Cerebellar nuclear complex (tissue), 1 donor: ENCODE data around the gene STAT4.

ENCODE experiments used
- DNase-seq, 2 experiments: peaks; one replicate each; lab custom pipeline; 2025; lab: John Stamatoyannopoulos, UW

STAT4 gene

DNA sequence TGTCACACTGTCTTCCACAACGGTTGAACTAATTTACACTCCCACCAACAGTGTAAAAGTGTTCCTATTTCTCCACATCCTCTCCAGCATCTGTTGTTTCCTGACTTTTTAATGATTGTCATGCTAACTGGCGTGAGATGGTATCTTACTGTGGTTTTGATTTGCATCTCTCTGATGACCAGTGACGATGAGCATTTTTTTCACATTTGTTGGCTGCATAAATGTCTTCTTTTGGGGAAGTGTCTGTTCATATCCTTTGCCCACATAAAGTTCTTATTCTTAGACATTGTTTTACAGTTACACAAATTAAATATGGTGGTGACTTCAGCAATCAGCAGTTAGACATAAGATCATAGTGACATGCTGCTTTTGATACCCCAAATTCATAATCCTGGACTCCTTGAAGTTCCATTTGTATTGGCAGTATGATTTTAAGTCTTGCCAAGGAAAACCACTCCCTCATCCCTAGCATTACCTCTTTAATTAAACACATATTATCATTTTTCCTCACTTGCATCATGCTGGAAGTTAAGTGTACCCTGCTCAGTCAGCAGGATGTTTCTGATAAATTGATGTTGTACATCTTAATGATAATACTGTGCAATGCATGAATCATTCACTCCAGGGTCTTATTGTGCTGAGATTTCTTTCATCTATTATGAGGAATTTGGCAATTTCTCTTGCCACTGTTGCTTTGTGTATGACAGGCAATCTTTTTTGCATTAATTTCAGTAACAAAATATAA is 69.2 kb downstream of the STAT4 start:
- no peak for DNase-seq

DNA sequence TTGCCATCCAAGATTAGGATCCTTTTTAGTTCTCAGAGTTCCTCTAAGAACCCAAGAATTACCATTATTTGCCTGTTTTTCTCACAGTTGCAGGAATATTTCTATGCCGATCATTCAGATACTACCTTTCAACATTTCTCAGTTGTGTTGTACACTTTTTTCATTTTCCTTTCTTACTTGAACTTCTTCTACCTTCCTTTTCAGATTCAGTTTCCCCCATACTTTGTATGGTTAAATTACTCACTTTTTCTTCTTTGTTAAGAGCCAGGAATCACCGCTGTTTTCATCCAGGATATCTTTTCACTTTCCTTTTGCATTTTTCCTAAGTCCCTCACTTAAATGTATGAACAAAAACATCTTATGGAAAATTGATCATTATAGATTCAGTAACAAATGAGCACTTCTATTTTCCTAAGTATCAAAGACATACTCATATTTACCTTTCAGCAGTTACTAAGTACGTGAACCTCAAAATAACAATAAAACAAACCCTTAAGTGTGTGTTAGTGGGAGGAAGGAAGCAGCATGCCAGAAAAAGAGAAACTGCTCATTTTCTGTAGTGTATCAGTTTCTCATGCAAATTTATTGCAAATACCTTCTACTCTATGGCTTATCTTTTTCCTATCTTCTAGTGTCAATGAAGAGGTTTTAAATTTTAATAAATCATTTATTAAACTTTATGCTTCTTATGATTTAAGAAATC is 72.5 kb downstream of the STAT4 start:
- DNase-seq = no peak

DNA sequence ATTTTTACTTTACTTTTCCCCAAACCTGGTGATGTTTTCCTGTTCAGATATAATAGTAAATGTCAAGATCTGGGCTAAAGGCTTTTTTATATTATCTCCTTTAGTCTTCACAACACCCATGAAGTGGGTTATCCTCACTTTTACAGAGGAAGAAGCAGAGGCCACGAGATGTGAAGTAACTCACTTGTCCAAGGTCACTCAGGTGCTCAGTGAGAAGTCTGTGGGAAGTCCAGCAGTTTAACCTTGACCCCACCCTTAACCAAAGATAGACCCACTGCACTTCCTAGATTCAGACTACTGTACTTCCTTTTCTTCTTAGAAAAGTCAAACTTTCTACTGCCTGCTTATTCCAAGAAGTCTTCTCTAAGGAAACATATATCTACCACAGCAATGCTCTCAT is 80.5 kb downstream of the STAT4 start:
- DNase-seq = no peak

DNA sequence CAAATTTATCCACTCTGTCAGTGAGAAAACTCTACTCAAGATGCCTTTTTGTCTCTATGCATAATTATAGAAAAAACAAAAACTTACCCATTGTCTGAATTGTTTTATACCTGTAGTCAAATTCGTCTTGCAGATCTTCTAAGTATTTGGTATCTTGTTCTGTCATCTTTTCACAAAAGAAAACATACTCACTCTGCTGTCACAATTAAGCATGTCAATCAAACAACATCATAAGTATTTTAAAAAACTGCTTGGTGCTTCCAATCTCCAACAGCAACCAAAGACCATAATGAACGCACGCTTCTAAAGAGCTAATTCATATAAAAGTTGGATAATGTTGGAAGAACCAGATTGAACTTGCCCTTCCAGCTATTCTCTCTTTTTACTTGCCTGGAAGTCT is 81.2 kb downstream of the STAT4 start:
- DNase-seq = no peak

DNA sequence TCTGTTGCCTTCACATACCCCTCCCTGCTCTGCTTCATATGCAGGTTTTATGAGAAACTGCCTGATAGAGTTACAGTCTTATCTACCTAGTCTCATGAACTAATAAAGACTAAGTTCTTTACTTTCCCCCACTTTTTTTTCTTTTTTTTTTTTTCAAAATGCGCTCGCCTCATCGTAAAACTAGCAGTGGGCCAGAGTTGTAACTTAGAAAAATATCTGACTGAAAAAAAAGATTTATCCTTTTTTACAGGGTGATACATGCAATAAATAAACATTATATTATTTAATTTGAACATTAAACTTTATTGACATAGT is 83.9 kb downstream of the STAT4 start:
- DNase-seq = no peak

DNA sequence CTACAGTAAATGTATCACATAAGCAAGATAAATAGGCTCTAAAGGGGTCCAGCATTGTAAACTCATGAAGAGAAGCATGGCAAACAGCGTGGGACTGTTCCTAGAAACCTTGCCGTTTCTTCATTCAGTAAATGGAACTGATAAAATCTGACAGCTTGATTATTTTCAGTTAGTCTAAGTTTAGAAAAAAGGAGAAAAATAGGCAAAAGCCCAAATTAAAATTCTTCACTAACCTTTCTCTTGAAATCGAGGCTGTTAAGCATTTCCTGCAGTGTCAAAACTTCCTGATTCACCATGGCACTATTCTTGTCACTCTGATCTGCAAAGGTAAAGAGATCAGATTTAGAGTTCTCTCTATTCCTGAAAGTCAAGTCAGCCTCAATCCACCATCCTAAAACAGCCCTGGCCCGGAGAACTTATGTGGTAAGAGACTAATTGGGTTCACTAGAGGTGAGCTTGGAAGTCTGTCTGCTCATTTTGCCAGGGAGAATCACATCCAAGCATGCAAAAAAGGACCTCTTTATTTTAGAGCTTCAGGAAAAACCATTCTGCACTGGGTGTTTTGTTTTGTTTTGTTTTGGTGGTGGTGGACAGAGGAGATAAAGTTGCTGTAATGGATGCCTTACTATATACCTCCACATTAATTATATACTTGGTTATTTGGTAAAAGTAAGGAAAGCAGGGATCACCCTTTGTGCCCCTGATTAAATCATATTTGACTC is 84.4 kb downstream of the STAT4 start:
- no peak for DNase-seq

DNA sequence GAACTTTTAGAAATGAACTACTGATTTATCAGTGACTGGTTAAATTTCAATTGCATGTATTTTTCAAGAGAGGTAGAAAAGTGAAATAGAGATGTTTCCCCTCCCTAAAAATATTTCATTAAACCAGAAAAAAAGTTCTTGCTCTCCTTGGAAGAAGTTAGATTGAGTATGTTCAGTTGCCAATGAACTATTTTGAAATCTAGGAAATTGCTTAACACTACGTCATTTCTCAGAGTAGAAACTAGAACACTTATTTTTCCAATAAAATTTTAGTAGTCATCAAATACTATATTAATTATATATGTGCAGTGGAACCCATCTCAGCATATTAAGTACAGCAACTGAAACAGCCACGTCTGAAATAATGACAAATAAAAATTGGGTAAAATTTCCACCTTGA is 85.0 kb downstream of the STAT4 start:
- no peak for DNase-seq

DNA sequence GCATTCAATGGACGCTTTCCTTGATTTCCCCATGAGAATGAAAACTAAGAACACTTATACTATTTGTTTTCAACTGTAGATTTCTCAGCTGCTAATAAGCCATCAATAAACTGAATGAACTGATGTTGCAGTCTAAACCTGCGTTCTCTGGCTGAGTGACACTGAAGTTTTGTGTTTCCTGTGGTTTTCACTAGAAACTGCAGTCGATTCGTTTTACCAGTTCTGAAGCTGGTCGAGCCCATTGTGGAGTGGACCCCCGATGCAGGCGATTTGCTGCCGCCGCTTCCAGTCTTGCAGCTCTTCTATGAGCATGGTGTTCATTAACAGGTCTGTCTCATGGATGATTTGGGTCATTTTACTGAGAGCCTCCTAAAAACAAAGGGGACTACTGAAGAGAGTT is 86.2 kb downstream of the STAT4 start:
- DNase-seq = no peak

DNA sequence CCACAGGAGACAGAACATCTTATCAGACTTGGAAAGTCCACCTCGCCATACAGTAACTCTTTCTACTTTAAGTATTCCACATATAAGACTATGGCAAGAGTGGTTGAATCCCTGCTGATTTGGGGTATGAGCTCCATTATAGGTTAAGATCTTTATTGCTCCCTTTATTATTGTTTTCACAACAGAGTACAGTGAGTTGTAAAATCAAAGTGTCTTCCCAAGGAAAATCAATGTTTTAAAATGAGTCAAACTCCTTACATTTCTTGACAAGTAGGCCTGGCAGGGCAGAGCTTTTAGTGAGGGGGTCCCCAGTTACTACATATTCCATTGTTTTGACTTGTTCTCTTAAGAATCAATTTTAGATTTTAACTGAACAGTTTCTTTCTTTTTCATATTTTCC is 87.2 kb downstream of the STAT4 start:
- no peak for DNase-seq

DNA sequence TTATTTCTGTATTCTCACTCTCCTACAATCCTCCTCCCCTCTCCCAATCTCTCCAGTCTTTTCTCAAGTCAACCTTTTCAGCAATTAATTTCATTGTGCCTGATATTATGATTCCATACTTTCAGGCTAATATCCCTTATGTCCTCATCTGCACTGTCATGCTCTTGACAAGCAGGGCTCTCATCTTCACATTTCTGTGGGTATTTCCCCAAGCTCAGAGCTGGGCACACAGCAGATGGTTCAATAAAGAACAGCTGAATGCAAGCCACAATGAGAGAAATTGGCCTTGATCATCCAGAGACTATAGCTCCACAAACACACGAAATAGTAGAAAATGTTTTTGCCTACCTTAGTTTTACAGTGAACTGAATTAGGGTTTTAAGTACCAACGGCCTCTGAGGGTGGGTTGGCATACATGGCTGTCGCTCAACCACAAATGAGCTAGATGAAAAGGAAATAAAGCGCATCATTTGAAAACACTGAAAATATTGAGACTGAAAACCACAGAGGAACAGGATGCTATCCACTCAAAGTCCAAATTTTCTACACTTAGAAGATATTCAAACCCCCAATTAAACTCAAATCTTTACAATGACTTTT is 89.3 kb downstream of the STAT4 start:
- DNase-seq = no peak

DNA sequence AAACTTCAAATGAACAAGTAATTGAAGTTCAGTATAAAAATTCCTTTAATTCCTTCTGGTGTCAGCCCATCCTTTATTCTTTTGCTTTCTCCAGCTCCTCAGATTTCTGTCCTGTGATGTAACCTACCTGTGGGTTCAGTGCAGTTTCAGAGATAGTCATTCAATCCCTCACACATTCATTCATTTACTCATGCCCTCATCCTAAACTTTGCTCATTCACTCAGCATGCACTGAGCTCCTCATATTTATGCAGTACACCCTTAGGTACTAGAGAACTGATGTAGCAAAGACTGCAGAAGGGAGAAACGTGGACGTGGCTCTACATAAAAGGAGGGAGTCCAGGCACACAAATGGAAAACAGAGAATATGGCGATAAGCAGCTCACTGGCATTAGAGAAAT is 91.5 kb downstream of the STAT4 start:
- DNase-seq = no peak

DNA sequence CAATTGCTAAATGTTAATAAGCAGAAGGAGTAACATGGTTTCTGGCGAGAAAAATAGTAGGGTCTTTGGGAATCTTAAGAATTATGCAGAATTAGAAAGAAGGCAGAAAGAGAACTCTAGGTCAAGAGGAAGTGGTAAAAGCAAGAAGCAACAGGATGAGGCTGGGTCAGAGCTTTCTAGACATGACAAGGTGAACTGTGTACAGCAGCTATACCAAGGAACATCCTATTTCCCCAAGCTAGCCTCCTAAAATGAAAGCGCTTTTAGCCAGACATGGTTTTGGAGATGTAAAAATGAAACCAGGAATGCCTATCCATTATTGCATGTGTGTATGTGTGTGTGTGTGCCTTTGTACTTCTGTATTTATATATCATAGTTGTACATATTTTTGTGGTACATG is 94.6 kb downstream of the STAT4 start:
- no peak for DNase-seq

DNA sequence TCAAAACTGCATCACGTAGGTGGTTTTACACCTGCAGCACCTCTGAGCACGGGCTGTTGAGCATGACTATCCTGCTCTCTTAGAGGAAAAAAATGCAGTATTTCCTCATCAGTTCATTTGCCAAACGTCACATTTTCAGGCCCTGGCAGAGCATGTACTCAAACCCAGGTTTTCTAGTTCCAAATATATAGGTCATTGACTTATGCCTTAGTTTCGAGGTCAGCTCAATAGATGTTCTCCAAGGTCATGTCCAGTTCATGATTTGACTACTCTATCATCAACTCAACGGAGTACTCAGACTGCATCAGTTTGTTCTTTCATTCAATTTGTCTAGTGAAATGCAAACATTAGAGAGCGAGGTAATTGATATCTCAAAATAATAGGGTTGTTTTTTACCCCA is 97.5 kb downstream of the STAT4 start:
- no peak for DNase-seq

DNA sequence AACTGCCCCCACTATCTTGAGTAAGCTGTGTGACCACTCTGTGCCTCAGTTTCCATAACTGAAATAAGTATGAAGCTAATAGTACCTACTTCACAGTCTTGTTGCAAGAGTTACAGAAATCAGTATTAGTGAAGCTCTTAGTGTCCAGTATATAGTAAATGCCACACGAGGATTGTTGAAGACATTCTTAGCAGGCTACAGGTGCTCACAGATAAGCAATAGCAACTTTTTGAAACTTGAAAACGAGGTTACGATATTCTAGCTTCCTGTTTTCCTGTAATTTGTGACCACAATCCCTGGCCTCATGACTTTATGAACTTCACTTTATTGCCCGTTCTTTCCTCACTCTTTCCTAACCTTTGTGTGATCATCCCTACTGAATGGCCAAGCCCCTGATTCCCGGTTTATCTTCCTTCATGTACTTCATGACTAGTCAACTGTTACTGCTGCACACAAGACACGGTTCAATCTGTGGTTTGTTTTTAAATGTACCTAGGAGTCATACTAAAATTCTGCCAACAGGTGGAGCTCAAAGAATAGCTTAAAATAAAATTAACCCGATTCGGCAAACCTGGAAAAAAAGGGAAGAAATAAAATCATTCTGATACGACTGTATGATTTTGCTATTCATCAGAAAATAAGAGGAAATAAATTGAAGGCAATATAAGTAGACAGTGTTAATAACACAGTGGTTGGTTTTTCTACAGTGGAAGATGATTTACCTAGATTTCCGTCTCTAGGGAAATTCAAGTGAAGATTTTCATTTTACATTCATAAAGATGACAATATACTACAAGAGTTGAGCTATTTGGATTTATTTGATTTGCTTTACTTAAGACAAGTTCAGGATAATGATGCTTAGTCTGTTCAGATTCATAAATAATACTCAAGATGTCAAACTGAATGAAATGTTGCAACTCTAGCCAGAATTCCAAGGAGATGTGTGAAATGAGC is 98.7 kb downstream of the STAT4 start:
- no peak for DNase-seq

DNA sequence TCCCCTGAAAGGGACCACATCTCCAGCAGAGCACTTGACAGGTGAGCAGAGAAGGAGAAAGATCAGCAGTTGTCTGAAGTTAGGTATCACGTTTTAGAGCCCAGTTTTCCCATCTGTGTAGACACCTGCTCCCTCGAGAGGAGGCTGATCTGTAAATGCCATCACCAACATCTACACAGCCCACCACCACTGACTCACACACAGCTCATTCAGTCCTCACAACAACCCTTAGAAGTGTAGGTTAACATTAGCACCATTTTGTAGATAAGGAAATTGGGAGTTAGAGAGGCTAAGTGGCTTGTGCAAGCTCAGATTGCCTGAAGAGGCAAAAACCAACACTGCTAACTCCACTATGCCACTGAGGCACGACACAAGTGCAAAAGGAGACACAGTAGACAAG is 99.6 kb downstream of the STAT4 start:
- DNase-seq = no peak

DNA sequence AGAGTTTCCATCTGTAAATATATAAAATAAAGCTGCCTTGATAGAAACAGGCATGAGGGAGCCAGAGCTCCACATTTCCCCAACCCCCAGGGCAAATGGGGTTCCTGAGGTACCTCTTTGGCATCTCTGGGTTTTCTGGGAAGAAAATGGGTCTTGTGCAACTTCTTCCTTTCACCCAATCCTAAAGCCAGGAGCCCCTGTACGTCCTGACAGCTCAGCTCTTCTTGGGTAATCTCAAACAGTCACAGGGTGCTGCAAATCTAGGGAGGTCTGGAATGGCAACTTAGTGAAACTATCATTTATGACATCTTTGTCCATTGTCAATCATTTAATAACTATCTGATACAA is 100.2 kb downstream of the STAT4 start:
- DNase-seq = no peak

DNA sequence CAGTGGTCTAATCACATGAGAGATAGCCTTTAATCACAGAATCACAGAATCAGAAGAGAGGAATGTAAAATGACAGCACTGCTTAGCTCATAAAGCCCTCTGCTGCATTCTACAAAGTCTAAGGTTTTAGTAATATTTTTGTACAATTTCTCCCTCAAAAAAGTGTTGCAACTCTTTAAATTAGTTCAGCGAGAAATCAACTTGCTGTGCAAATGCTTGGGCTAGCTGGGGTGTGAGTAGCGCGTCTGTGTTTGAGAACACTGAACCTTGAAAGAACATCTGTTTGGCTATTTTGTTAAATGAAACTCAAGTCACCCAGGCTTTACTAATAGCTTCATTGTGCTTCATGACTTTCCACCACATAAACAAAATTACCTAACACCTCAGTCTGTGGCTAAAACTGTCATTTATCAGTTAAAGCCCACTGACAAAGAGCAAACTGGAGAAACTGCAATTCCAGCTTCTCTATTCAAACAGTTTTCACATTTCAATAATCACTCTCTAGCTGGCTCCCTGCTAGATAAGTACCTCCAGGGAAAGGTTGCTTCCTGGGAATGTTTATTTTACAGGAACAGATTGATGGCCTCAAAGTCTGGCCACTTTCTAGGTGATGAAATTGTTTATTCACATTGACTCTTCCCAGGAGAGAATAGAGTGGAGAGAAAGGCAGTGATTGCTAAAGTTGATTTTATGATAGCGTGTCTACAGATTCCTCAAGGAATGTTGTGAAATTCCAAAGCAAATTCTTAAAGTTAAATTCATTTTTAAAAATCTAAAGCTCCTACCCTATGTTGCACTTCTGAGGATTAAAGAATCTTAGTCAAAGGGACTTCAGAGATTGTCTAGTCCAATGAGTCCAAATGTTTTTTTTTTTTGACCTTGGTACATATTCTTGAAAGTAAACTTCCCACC is 100.8 kb downstream of the STAT4 start:
- no peak for DNase-seq

DNA sequence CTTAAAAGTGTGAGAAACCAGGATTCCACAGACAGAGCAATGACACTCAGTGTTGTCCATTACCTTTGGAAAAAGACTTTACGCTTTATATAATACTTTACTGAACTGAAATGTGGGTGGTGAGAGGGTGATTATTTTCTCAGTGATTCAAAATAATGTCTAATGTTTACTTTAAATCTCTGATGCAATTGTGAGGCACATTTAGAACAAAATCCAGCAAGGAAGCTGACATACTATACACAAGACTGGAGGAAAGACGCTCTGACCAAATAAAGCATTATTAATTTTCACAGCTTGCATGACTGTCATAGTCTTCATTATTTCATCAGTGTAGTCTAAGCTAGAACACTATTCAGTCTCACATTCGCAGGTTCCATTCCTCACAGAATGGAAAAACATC is 102.7 kb downstream of the STAT4 start:
- DNase-seq = no peak

DNA sequence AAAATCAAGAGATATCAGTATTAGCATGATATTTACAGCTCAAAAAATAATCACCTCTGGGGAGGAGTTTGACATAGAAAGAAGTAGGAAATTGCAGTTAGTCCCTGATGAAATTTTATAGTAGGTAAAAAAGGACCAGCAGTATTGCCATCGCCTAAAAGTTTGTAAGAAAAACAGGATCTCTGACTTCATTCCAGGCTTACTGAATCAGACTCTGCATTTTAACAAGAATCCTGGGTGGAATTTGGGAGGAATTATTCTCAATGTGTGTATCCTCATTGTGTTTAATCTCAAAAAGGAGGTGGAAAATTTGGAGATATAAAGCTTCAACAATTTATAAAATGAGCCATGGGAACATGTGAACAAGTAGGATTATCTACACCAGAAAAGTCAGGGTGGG is 105.7 kb downstream of the STAT4 start:
- DNase-seq = no peak

DNA sequence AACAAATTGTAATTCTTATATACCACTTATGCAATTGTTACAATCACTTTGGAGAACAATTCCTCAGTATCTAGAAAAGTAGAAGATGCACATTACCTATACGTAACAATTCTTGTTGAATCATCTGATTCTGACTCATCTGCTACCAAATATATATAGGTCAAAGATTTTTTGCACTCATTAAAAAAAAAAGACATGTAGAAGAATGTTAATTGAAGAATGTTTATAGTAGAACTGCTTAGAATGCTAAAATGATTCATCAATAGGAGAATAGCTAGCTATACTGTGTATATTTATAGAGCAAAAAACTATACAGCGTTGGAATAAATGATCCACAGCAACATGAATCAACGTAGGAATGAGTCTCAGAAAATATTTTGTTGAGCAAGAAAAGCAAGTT is 107.4 kb downstream of the STAT4 start:
- no peak for DNase-seq
